Aorta (tissue), 5 donors: ENCODE results near the gene LRP8. TPM values are rescaled to one million over a fixed set of nuclear protein-coding genes. Genes with fewer than 3 reads are reported as not detected.
A peak's percentile ranks its signal among the peaks of the same experiment; 100 is the strongest.

Experiments used
- ATAC-seq: fragments of 200-7000 bp; cut with Tn5 transposase; one replicate; pipeline ENCODE4 v1.9.1; 2022; ENCODE audit warnings: moderate library complexity; ENCODE audit not compliant: low FRiP score
- DNase-seq, 2 donors: peaks; one replicate each; pipeline ENCODE4 v3.0.0-alpha.2; 2020
- H3K27ac ChIP-seq, 2 donors: one replicate each; pipeline ENCODE4 v1.5.1; 2013; ENCODE audit warnings: low read length in 2 of 2, mild to moderate bottlenecking in 2 of 2, moderate library complexity in 2 of 2, control low read depth in 1 of 2, inconsistent platforms in 1 of 2, low read depth in 1 of 2
- H3K27me3 ChIP-seq, 2 donors: one replicate each; pipeline ENCODE4 v1.6.1; 2013; ENCODE audit warnings: control low read depth in 1 of 2, low read length in 1 of 2, mild to moderate bottlenecking in 1 of 2, moderate library complexity in 1 of 2; ENCODE audit not compliant: insufficient read depth in 2 of 2, control insufficient read depth in 1 of 2
- H3K36me3 ChIP-seq, 2 donors: one replicate each; pipeline ENCODE4 v1.6.1; 2013; ENCODE audit warnings: control low read depth in 1 of 2, low read length in 1 of 2, mild to moderate bottlenecking in 1 of 2; ENCODE audit not compliant: insufficient read depth in 2 of 2, control insufficient read depth in 1 of 2
- H3K4me1 ChIP-seq, 2 donors: one replicate each; pipeline ENCODE4 v1.6.1; 2013; ENCODE audit warnings: low read length in 2 of 2, control low read depth in 1 of 2, mild to moderate bottlenecking in 1 of 2, moderate library complexity in 1 of 2; ENCODE audit not compliant: insufficient read depth in 2 of 2, control insufficient read depth in 1 of 2
- H3K4me3 ChIP-seq, 2 donors: one replicate each; pipeline ENCODE4 v1.5.1; 2013; ENCODE audit warnings: low read length in 2 of 2, control low read depth in 1 of 2, mild to moderate bottlenecking in 1 of 2
- H3K9me3 ChIP-seq: one replicate; pipeline ENCODE4 v1.6.1; 2013; ENCODE audit warnings: mild to moderate bottlenecking, low read length; ENCODE audit not compliant: control insufficient read depth
- WGBS, 2 donors: extraction: QIAGEN DNeasy Blood & Tissue Kit; methylation state at CpG; one replicate each; pipeline ENCODE4 v1.1.7; 2013; 5-methylcytosine and 5-hydroxymethylcytosine counted together
- intact Hi-C, 2 donors: fragments of 100-400 bp; cut with DNase I; formaldehyde crosslinking; loops; one replicate each; pipeline versions ENCODE4 v1.14.2 to v1.15.0; 2022
- polyA plus RNA-seq, 2 donors: library from polyadenylated mRNA; stranded (reverse); fragments of 200-250 nt; gene quantifications; one replicate each; pipeline ENCODE4 v1.2.3, GENCODE V29; 2013
- total RNA-seq, 2 donors: library from RNA; stranded (reverse); fragmentation: NEBNext Ultra II Directional; extraction: Animal tissue kit (Norgen Biotek cat#: 25700); gene quantifications; one replicate each; pipeline ENCODE4 v1.2.1, GENCODE V29; 2021
- donor health status: healthy with polysubstance abuse.
- donor health status: Bipolar disorder and iron deficiency.
- donor health status: DM: no; HTN: no; CAD: no.
- donor health status: DM: no; HTN: no; CAD: no.
- donor health status: DM: yes; HTN: yes; CAD: no.

LRP8 gene
- total and polyA plus RNA-seq, 4 donors, result 1.1 to 12.3 (median 5.9) TPM

- Histone ChIP-seq H3K4me3 (no peak overlapping the region), H3K9me3 (peaks cover 4% of the 10 kb centered on the region), H3K4me1 (no peaks in the 10 kb centered on the region), H3K27ac (no peak overlapping the region), H3K36me3 (no peaks in the 10 kb centered on the region), H3K27me3 (no peaks in the 10 kb centered on the region)
- DNase-seq, result peak; percentile 22 to 72
- 94 to 98% methylated on average over 9 of the region's 9 CpGs for WGBS, 2 donors
- intact Hi-C loops, result no loop called here
- ATAC-seq, result no peak
Measured at GRCh38 chr1:53362851-53363642, 35.2 kb upstream of the LRP8 start.

GRCh38 chr1:53362270-53362669, 34.4 kb upstream of the LRP8 start:
- Histone ChIP-seq H3K4me3 (no peak overlapping the region), H3K27ac (no peak overlapping the region), H3K36me3 (no peaks in the 10 kb centered on the region), H3K9me3 (peaks cover 4% of the 10 kb centered on the region), H3K27me3 (no peaks in the 10 kb centered on the region), H3K4me1 (no peaks in the 10 kb centered on the region)
- no peak for ATAC-seq
- intact Hi-C loops, result no loop called here
- peak in 1 of 2 donors; percentile 2 for DNase-seq
- WGBS, 2 donors, result 64 to 82% methylated on average over 2 of the region's 2 CpGs

GRCh38 chr1:53361541-53361961, 33.7 kb upstream of the LRP8 start:
- ATAC-seq, result peak; percentile 28
- H3K4me1 ChIP-seq, result no peaks in the 10 kb centered on the region
- WGBS, 2 donors, result 78 to 82% methylated on average over 3 of the region's 3 CpGs
- H3K4me3 ChIP-seq, result no peak overlapping the region
- H3K27ac ChIP-seq, result no peak overlapping the region
- intact Hi-C loops, result no loop called here
- no peaks in the 10 kb centered on the region for H3K36me3 ChIP-seq
- peak; percentile 37 to 60 for DNase-seq
- H3K9me3 ChIP-seq, result peaks cover 4% of the 10 kb centered on the region
- peaks cover 0 to 2% of the 10 kb centered on the region in 2 donors for H3K27me3 ChIP-seq

GRCh38 chr1:53359934-53360276, 32.0 kb upstream of the LRP8 start:
- Histone ChIP-seq H3K4me3 (no peak overlapping the region), H3K27ac (no peak overlapping the region), H3K4me1 (no peaks in the 10 kb centered on the region), H3K27me3 (peaks cover 0 to 2% of the 10 kb centered on the region in 2 donors), H3K9me3 (peaks cover 4% of the 10 kb centered on the region), H3K36me3 (no peaks in the 10 kb centered on the region)
- ATAC-seq (no peak), DNase-seq (peak in 1 of 2 donors; percentile 4)
- intact Hi-C loops, result no loop called here
- 61% methylated on average over 2 of the region's 2 CpGs for WGBS, 2 donors

GRCh38 chr1:53359225-53359933, 31.5 kb upstream of the LRP8 start:
- 81 to 84% methylated on average over 4 of the region's 4 CpGs for WGBS, 2 donors
- no peak overlapping the region for H3K27ac ChIP-seq
- peaks cover 0 to 2% of the 10 kb centered on the region in 2 donors for H3K27me3 ChIP-seq
- no peaks in the 10 kb centered on the region for H3K4me1 ChIP-seq
- intact Hi-C loops, result no loop called here
- peaks cover 4% of the 10 kb centered on the region for H3K9me3 ChIP-seq
- ATAC-seq (no peak), DNase-seq (peak in 1 of 2 donors; percentile 12)
- no peak overlapping the region for H3K4me3 ChIP-seq
- H3K36me3 ChIP-seq, result no peaks in the 10 kb centered on the region

- Histone ChIP-seq H3K36me3 (no peaks in the 10 kb centered on the region), H3K4me1 (no peaks in the 10 kb centered on the region), H3K27me3 (peaks cover 0 to 2% of the 10 kb centered on the region in 2 donors), H3K4me3 (peak overlapping the region in 1 of 2 donors; percentile 10), H3K27ac (no peak overlapping the region), H3K9me3 (peaks cover 4% of the 10 kb centered on the region)
- DNase-seq (no peak), ATAC-seq (no peak)
- intact Hi-C loops, result no loop called here
Measured at GRCh38 chr1:53356637-53357036, 28.8 kb upstream of the LRP8 start.

- H3K36me3 ChIP-seq, result no peaks in the 10 kb centered on the region
- no peak overlapping the region for H3K27ac ChIP-seq
- H3K9me3 ChIP-seq, result no peaks in the 10 kb centered on the region
- H3K4me3 ChIP-seq, result no peak overlapping the region
- peaks cover 0 to 2% of the 10 kb centered on the region in 2 donors for H3K27me3 ChIP-seq
- intact Hi-C loops, result no loop called here
- ATAC-seq, result no peak
- no peak for DNase-seq
- H3K4me1 ChIP-seq, result no peaks in the 10 kb centered on the region
Measured at GRCh38 chr1:53354119-53354518, 26.2 kb upstream of the LRP8 start.

GRCh38 chr1:53352561-53352960, 24.7 kb upstream of the LRP8 start:
- WGBS, 2 donors, result 91 to 92% methylated on average over 1 of the region's 1 CpG
- Histone ChIP-seq H3K36me3 (no peaks in the 10 kb centered on the region), H3K9me3 (no peaks in the 10 kb centered on the region), H3K27ac (no peak overlapping the region), H3K4me3 (no peak overlapping the region), H3K4me1 (no peaks in the 10 kb centered on the region), H3K27me3 (peaks cover 0 to 2% of the 10 kb centered on the region in 2 donors)
- DNase-seq (no peak), ATAC-seq (no peak)
- intact Hi-C loops, result no loop called here
